ENCODE results near the gene RUNX2. TPM values are rescaled to one million over a fixed set of nuclear protein-coding genes. Genes with fewer than 3 reads are reported as not detected.
"Not testable (repeated sequence)": the region's sequence is repeated elsewhere in the genome, so short reads cannot be mapped to it uniquely, and the experiment has no call there.

RUNX2 gene
- total RNA-seq: 0.52 TPM

DNA sequence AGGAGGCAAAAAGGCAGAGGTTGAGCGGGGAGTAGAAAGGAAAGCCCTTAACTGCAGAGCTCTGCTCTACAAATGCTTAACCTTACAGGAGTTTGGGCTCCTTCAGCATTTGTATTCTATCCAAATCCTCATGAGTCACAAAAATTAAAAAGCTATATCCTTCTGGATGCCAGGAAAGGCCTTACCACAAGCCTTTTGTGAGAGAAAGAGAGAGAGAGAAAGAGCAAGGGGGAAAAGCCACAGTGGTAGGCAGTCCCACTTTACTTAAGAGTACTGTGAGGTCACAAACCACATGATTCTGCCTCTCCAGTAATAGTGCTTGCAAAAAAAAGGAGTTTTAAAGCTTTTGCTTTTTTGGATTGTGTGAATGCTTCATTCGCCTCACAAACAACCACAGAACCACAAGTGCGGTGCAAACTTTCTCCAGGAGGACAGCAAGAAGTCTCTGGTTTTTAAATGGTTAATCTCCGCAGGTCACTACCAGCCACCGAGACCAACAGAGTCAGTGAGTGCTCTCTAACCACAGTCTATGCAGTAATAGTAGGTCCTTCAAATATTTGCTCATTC, at the start of gene RUNX2:
RUNX2 (plus strand) TSS at position 375 of the 567 bp plus-strand sequence. CDS start 397 bp downstream, outside the sequence.
- no peaks in the 10 kb centered on the region for H3K27me3 ChIP-seq (ENCODE audit: control insufficient read depth in 3 of 3, insufficient read depth in 3 of 3, low read length in 3 of 3)
- no peaks in the 10 kb centered on the region for H3K4me1 ChIP-seq (ENCODE audit: control insufficient read depth in 3 of 3, insufficient read depth in 3 of 3, low read length in 3 of 3)
- no peaks in the 10 kb centered on the region for H3K36me3 ChIP-seq (ENCODE audit: control insufficient read depth in 3 of 3, insufficient read depth in 3 of 3, low read length in 3 of 3)
- H3K9ac ChIP-seq (ENCODE audit: low read depth in 1 of 3, low read length in 3 of 3): peak within 1 kb of the TSS in 2 of 3 donors; percentile 0 to 44
- H3K9me3 ChIP-seq (ENCODE audit: control insufficient read depth in 3 of 3, low read length in 3 of 3): no peaks in the 10 kb centered on the region
- peak within 1 kb of the TSS; percentile 23 to 40 (median 38) for H3K4me3 ChIP-seq (ENCODE audit: low read length in 3 of 3)
- no peak within 1 kb of the TSS for H3K27ac ChIP-seq (ENCODE audit: low read depth, low read length)

DNA sequence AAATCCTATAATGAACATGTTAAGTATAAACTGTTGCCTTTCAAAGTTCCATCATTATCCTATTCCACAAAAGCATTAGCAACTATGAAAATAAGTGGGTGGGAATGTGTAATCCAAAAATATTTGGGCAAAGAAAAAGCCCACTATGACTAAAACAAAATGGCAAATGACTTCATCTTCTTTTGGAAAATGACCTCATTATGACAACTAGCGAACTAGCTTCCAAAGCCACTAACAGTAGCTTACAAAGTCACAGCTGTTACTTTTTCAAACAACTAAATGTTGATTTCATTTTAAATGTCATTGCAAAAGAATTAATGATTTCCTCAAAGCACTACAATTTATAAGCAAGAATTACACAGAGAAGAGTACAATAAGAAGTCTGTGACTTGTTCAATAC, 49.8 kb upstream of the RUNX2 start:
- Histone ChIP-seq H3K9ac (ENCODE audit: low read depth in 1 of 3, low read length in 3 of 3) (no peak overlapping the region), H3K27ac (ENCODE audit: low read depth, low read length) (no peak overlapping the region), H3K4me3 (ENCODE audit: low read length in 3 of 3) (no peak overlapping the region), H3K9me3 (ENCODE audit: control insufficient read depth in 3 of 3, low read length in 3 of 3) (no peaks in the 10 kb centered on the region), H3K27me3 (ENCODE audit: control insufficient read depth in 3 of 3, insufficient read depth in 3 of 3, low read length in 3 of 3) (no peaks in the 10 kb centered on the region), H3K36me3 (ENCODE audit: control insufficient read depth in 3 of 3, insufficient read depth in 3 of 3, low read length in 3 of 3) (no peaks in the 10 kb centered on the region), H3K4me1 (ENCODE audit: control insufficient read depth in 3 of 3, insufficient read depth in 3 of 3, low read length in 3 of 3) (no peaks in the 10 kb centered on the region)

DNA sequence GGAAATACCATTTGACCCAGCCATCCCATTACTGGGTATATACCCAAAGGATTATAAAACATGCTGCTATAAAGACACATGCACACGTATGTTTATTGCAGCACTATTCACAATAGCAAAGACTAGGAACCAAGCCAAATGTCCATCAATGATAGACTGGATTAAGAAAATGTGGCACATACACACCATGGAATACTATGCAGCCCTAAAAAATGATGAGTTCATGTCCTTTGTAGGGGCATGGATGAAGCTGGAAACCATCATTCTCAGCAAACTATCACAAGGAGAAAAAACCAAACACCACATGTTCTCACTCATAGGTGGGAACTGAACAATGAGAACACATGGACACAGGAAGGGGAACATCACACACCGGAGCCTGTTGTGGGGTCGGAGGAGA, 41.4 kb upstream of the RUNX2 start:
- H3K4me3 ChIP-seq (ENCODE audit: low read length in 3 of 3); H3K9me3 ChIP-seq (ENCODE audit: control insufficient read depth in 3 of 3, low read length in 3 of 3); H3K27ac ChIP-seq (ENCODE audit: low read depth, low read length); H3K36me3 ChIP-seq (ENCODE audit: control insufficient read depth in 3 of 3, insufficient read depth in 3 of 3, low read length in 3 of 3); H3K4me1 ChIP-seq (ENCODE audit: control insufficient read depth in 3 of 3, insufficient read depth in 3 of 3, low read length in 3 of 3); H3K9ac ChIP-seq (ENCODE audit: low read depth in 1 of 3, low read length in 3 of 3); H3K27me3 ChIP-seq (ENCODE audit: control insufficient read depth in 3 of 3, insufficient read depth in 3 of 3, low read length in 3 of 3): not testable (repeated sequence)

DNA sequence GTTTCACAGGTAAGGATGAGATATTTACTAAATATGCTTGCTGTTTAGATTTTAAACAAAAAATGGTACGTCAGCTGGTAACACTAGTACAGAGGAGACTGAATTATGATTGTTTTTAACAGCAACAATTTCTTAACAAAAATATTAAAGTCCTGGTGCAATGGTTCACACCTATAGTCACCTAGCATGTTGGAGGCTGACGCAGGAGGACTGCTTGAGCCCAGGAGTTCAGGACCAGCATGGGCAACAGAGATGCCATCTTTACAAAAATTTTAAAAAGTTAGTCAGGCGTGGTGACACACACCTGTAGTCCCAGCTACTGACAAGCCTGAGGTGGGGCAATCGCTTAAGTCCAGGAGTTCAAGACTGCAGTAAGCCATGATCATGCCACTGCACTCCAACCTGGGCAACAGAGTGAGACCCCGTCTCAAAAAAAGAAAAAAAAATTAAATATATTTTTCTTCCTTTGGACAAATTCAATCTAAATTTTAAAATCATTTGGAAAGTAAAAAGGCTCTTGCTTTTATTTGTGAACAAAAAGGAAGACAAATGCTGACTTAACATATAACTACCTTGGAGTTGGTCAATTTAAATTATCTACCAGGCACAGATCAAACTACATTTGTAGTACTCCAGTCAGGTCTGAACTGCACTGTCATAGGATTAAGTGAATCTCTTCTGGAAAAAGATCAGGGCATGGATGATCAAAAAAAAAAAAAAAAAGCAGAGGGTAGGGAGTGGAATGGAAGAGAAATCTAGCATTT, 38.2 kb upstream of the RUNX2 start:
- Histone ChIP-seq H3K9me3 (ENCODE audit: control insufficient read depth in 3 of 3, low read length in 3 of 3) (no peaks in the 10 kb centered on the region), H3K9ac (ENCODE audit: low read depth in 1 of 3, low read length in 3 of 3) (no peak overlapping the region)

DNA sequence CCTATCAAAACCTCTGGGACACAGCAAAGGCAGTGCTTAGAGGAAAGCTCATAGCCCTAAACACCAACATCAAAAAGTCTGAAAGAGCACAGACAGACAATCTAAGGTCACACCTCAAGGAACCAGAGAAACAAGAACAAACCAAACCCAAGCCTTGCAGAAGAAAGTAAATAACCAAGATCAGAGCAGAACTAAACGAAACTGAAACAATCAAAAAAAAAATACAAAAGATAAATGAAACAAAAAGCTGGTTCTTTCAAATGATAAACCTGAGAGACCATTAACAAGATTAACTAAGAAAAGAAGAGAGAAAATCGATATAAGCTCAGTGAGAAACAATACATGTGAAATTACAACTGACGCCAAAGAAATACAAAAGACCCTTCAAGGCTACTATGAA, 34.8 kb upstream of the RUNX2 start:
- Histone ChIP-seq H3K27ac (ENCODE audit: low read depth, low read length) (no peak overlapping the region), H3K36me3 (ENCODE audit: control insufficient read depth in 3 of 3, insufficient read depth in 3 of 3, low read length in 3 of 3) (no peaks in the 10 kb centered on the region), H3K27me3 (ENCODE audit: control insufficient read depth in 3 of 3, insufficient read depth in 3 of 3, low read length in 3 of 3) (no peaks in the 10 kb centered on the region), H3K4me3 (ENCODE audit: low read length in 3 of 3) (no peak overlapping the region), H3K4me1 (ENCODE audit: control insufficient read depth in 3 of 3, insufficient read depth in 3 of 3, low read length in 3 of 3) (no peaks in the 10 kb centered on the region), H3K9ac (ENCODE audit: low read depth in 1 of 3, low read length in 3 of 3) (no peak overlapping the region), H3K9me3 (ENCODE audit: control insufficient read depth in 3 of 3, low read length in 3 of 3) (no peaks in the 10 kb centered on the region)

More for the DNA sequence above, 38.2 kb upstream of the RUNX2 start:
- Histone ChIP-seq H3K4me1 (ENCODE audit: control insufficient read depth in 3 of 3, insufficient read depth in 3 of 3, low read length in 3 of 3) (no peaks in the 10 kb centered on the region), H3K36me3 (ENCODE audit: control insufficient read depth in 3 of 3, insufficient read depth in 3 of 3, low read length in 3 of 3) (no peaks in the 10 kb centered on the region), H3K27me3 (ENCODE audit: control insufficient read depth in 3 of 3, insufficient read depth in 3 of 3, low read length in 3 of 3) (no peaks in the 10 kb centered on the region), H3K4me3 (ENCODE audit: low read length in 3 of 3) (no peak overlapping the region), H3K27ac (ENCODE audit: low read depth, low read length) (no peak overlapping the region)

DNA sequence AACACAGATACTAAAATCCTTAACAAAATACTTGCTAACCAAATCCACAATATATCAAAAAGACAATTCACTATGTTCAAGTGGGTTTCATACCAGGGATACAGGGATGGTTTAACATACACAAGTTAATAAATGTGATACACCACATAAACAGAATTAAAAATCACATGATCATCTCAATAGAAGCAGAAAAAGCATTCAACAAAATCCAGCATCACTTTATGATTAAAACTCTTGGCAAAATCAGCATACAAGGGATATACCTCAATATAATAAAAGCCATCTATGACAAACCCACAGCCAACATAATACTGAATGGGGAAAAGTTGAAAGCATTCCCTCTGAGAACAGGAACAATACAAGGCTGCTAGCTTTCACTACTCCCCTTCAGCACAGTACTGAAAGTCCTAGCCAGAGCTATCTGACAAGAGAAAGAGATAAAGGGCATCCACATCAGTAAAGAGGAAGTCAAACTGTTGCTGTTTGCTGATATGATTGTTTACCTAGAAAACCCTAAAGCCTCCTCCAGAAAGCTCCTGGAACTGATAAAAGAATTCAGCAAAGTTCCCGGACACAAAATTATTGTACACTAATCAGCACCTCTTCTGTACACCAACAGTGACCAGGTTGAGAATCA, 33.9 kb upstream of the RUNX2 start:
- H3K27me3 ChIP-seq (ENCODE audit: control insufficient read depth in 3 of 3, insufficient read depth in 3 of 3, low read length in 3 of 3); H3K36me3 ChIP-seq (ENCODE audit: control insufficient read depth in 3 of 3, insufficient read depth in 3 of 3, low read length in 3 of 3); H3K4me3 ChIP-seq (ENCODE audit: low read length in 3 of 3); H3K4me1 ChIP-seq (ENCODE audit: control insufficient read depth in 3 of 3, insufficient read depth in 3 of 3, low read length in 3 of 3); H3K27ac ChIP-seq (ENCODE audit: low read depth, low read length); H3K9ac ChIP-seq (ENCODE audit: low read depth in 1 of 3, low read length in 3 of 3); H3K9me3 ChIP-seq (ENCODE audit: control insufficient read depth in 3 of 3, low read length in 3 of 3): not testable (repeated sequence)

DNA sequence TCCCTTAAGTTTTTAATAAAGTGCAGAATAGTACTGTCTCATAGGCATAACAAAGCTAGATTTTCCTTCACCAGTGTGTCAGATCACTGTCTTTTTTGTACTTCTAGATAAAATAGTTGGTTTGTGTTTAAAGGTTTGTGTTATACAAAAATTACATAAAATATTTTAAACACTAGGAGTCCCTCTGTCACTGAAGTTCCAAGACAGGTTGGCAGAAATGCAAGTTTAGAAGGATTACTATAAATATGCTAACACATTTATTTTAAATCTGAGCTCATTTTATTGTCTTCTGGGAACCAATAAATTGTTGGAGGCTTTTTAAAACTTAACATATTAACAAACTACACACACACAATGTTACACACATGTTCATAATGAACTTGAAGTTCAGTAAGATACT, 30.8 kb upstream of the RUNX2 start:
- no peaks in the 10 kb centered on the region for H3K27me3 ChIP-seq (ENCODE audit: control insufficient read depth in 3 of 3, insufficient read depth in 3 of 3, low read length in 3 of 3)
- no peaks in the 10 kb centered on the region for H3K9me3 ChIP-seq (ENCODE audit: control insufficient read depth in 3 of 3, low read length in 3 of 3)
- no peak overlapping the region for H3K9ac ChIP-seq (ENCODE audit: low read depth in 1 of 3, low read length in 3 of 3)
- H3K36me3 ChIP-seq (ENCODE audit: control insufficient read depth in 3 of 3, insufficient read depth in 3 of 3, low read length in 3 of 3): no peaks in the 10 kb centered on the region
- H3K4me3 ChIP-seq (ENCODE audit: low read length in 3 of 3): no peak overlapping the region
- H3K4me1 ChIP-seq (ENCODE audit: control insufficient read depth in 3 of 3, insufficient read depth in 3 of 3, low read length in 3 of 3): no peaks in the 10 kb centered on the region
- no peak overlapping the region for H3K27ac ChIP-seq (ENCODE audit: low read depth, low read length)

DNA sequence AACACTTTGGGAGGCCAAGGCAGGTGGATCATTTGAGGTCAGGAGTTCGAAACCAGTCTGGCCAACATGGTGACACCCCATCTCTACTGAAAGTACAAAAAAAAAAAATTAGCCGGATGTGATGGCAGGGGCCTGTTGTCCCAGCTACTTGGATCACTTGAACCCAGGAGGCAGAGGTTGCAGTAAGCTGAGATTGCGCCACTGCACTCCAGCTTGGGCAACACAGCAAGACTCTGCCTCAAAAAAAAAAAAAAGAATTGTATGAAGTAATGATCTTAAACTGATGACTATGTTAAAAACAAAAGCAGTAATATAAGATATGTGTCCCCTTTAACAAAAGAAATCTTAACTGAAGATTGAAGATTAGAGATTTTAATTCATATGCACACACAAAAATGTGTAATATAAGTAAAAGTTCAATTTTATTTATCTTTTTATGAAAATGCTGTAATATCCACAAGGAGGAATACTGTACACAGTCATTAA, 29.0 kb upstream of the RUNX2 start:
- Histone ChIP-seq H3K27me3 (ENCODE audit: control insufficient read depth in 3 of 3, insufficient read depth in 3 of 3, low read length in 3 of 3) (no peaks in the 10 kb centered on the region), H3K27ac (ENCODE audit: low read depth, low read length) (no peak overlapping the region), H3K4me1 (ENCODE audit: control insufficient read depth in 3 of 3, insufficient read depth in 3 of 3, low read length in 3 of 3) (no peaks in the 10 kb centered on the region), H3K4me3 (ENCODE audit: low read length in 3 of 3) (no peak overlapping the region), H3K9me3 (ENCODE audit: control insufficient read depth in 3 of 3, low read length in 3 of 3) (no peaks in the 10 kb centered on the region), H3K9ac (ENCODE audit: low read depth in 1 of 3, low read length in 3 of 3) (no peak overlapping the region), H3K36me3 (ENCODE audit: control insufficient read depth in 3 of 3, insufficient read depth in 3 of 3, low read length in 3 of 3) (no peaks in the 10 kb centered on the region)

DNA sequence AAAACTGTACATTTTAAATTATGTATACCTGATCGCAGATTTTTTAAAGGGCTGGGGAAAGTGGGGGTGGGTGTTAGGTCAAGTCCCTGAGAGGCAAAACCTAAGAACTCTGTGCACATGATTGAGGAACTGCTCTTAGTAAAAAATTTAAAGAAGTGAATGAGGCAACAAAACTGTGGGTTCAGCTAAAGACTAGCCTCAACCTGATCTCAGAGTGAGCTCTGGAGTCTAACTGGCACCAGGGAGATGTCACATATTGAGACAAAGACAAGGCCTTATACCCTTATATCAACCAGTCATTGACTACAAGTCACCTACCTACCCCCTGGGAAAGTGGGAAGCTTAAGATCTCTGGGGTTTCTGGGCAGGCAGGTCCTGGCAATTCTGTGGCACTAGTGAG, 27.4 kb upstream of the RUNX2 start:
- H3K27ac ChIP-seq (ENCODE audit: low read depth, low read length): no peak overlapping the region
- H3K4me3 ChIP-seq (ENCODE audit: low read length in 3 of 3): no peak overlapping the region
- H3K27me3 ChIP-seq (ENCODE audit: control insufficient read depth in 3 of 3, insufficient read depth in 3 of 3, low read length in 3 of 3): no peaks in the 10 kb centered on the region
- H3K9me3 ChIP-seq (ENCODE audit: control insufficient read depth in 3 of 3, low read length in 3 of 3): no peaks in the 10 kb centered on the region
- H3K4me1 ChIP-seq (ENCODE audit: control insufficient read depth in 3 of 3, insufficient read depth in 3 of 3, low read length in 3 of 3): no peaks in the 10 kb centered on the region
- no peaks in the 10 kb centered on the region for H3K36me3 ChIP-seq (ENCODE audit: control insufficient read depth in 3 of 3, insufficient read depth in 3 of 3, low read length in 3 of 3)
- no peak overlapping the region for H3K9ac ChIP-seq (ENCODE audit: low read depth in 1 of 3, low read length in 3 of 3)

Measured in skeletal muscle tissue (tissue), 4 donors.